ENCODE results near the gene SNX4.
A peak's percentile ranks its signal among the peaks of the same experiment; 100 is the strongest.
"Not testable (repeated sequence)": the region's sequence is repeated elsewhere in the genome, so short reads cannot be mapped to it uniquely, and the experiment has no call there.

SNX4 gene

GRCh38 chr3:125519678-125520562, at the start of gene SNX4:
TSS of gene SNX4 (minus strand) at chr3:125520202. CDS start at chr3:125520172, 30 bp downstream.
- DNase-seq (ENCODE audit: low read depth in 2 of 3, low spot score in 1 of 3): peak; percentile 75 to 84 (median 76)

- DNase-seq (ENCODE audit: low read depth in 2 of 3, low spot score in 1 of 3): no peak
Observed at GRCh38 chr3:125556314-125556713, 36.3 kb upstream of the SNX4 start.

GRCh38 chr3:125552401-125552800, 32.4 kb upstream of the SNX4 start:
- DNase-seq (ENCODE audit: low read depth in 2 of 3, low spot score in 1 of 3): no peak

GRCh38 chr3:125528920-125529319, 8.9 kb upstream of the SNX4 start:
- DNase-seq (ENCODE audit: low read depth in 2 of 3, low spot score in 1 of 3): no peak

GRCh38 chr3:125525153-125525552, 5.2 kb upstream of the SNX4 start:
- no peak for DNase-seq (ENCODE audit: low read depth in 2 of 3, low spot score in 1 of 3)

- not testable (repeated sequence) for DNase-seq (ENCODE audit: low read depth in 2 of 3, low spot score in 1 of 3)
Observed at GRCh38 chr3:125520563-125520919, 539 bp upstream of the SNX4 start.

GRCh38 chr3:125515421-125515820, 4.6 kb downstream of the SNX4 start:
- no peak for DNase-seq (ENCODE audit: low read depth in 2 of 3, low spot score in 1 of 3)

- no peak for DNase-seq (ENCODE audit: low read depth in 2 of 3, low spot score in 1 of 3)
Observed at GRCh38 chr3:125513490-125514115, 6.4 kb downstream of the SNX4 start.

GRCh38 chr3:125512135-125512920, 7.7 kb downstream of the SNX4 start:
- peak in 1 of 3 donors; percentile 37 for DNase-seq (ENCODE audit: low read depth in 2 of 3, low spot score in 1 of 3)

GRCh38 chr3:125511420-125512118, 8.4 kb downstream of the SNX4 start:
- no peak for DNase-seq (ENCODE audit: low read depth in 2 of 3, low spot score in 1 of 3)

- DNase-seq (ENCODE audit: low read depth in 2 of 3, low spot score in 1 of 3): no peak
Observed at GRCh38 chr3:125507128-125507527, 12.9 kb downstream of the SNX4 start.

- DNase-seq (ENCODE audit: low read depth in 2 of 3, low spot score in 1 of 3): no peak
Observed at GRCh38 chr3:125498630-125499029, 21.4 kb downstream of the SNX4 start.

GRCh38 chr3:125496701-125497100, 23.3 kb downstream of the SNX4 start:
- no peak for DNase-seq (ENCODE audit: low read depth in 2 of 3, low spot score in 1 of 3)

- DNase-seq (ENCODE audit: low read depth in 2 of 3, low spot score in 1 of 3): no peak
Observed at GRCh38 chr3:125482406-125482805, 37.6 kb downstream of the SNX4 start.

- no peak for DNase-seq (ENCODE audit: low read depth in 2 of 3, low spot score in 1 of 3)
Observed at GRCh38 chr3:125481786-125482185, 38.2 kb downstream of the SNX4 start.

GRCh38 chr3:125481375-125481759, 38.6 kb downstream of the SNX4 start:
- not testable (repeated sequence) for DNase-seq (ENCODE audit: low read depth in 2 of 3, low spot score in 1 of 3)

- DNase-seq (ENCODE audit: low read depth in 2 of 3, low spot score in 1 of 3): no peak
Observed at GRCh38 chr3:125480656-125481374, 39.2 kb downstream of the SNX4 start.

GRCh38 chr3:125479091-125479490, 40.9 kb downstream of the SNX4 start:
- DNase-seq (ENCODE audit: low read depth in 2 of 3, low spot score in 1 of 3): no peak

GRCh38 chr3:125478326-125478725, 41.7 kb downstream of the SNX4 start:
- DNase-seq (ENCODE audit: low read depth in 2 of 3, low spot score in 1 of 3): no peak

- no peak for DNase-seq (ENCODE audit: low read depth in 2 of 3, low spot score in 1 of 3)
Observed at GRCh38 chr3:125477701-125478100, 42.3 kb downstream of the SNX4 start.
